ENCODE results near the gene CD4.

The CD4 gene

GRCh38 chr12:6765634-6766581 is 23.4 kb upstream of the CD4 start, which contains the start of gene PTMS:
TSS of gene PTMS (plus strand) at chr12:6766363. CDS start at chr12:6766706, 343 bp downstream.
- no peak for DNase-seq

GRCh38 chr12:6766651-6767349 is 22.5 kb upstream of the CD4 start:
- DNase-seq, result no peak

GRCh38 chr12:6767353-6768319 is 21.7 kb upstream of the CD4 start:
- no peak for DNase-seq

- DNase-seq, result no peak
Measured at GRCh38 chr12:6768437-6768914, 20.9 kb upstream of the CD4 start.

- DNase-seq, result no peak
Measured at GRCh38 chr12:6768990-6769389, 20.3 kb upstream of the CD4 start.

GRCh38 chr12:6769666-6770065 is 19.7 kb upstream of the CD4 start:
- no peak for DNase-seq

GRCh38 chr12:6770094-6770493 is 19.2 kb upstream of the CD4 start:
- no peak for DNase-seq

- no peak for DNase-seq
Measured at GRCh38 chr12:6770600-6770999, 18.7 kb upstream of the CD4 start.

GRCh38 chr12:6771091-6771495 is 18.2 kb upstream of the CD4 start:
- no peak for DNase-seq

GRCh38 chr12:6771509-6772330 is 17.6 kb upstream of the CD4 start:
- DNase-seq, result no peak

GRCh38 chr12:6772331-6772695 is 17.0 kb upstream of the CD4 start, which contains the start of gene LAG3:
TSS of gene LAG3 (plus strand) at chr12:6772520. CDS start at chr12:6772853, 333 bp downstream.
- DNase-seq, result peak; percentile 46

GRCh38 chr12:6772726-6773589 is 16.4 kb upstream of the CD4 start:
- DNase-seq, result no peak

- peak; percentile 27 for DNase-seq
Measured at GRCh38 chr12:6773590-6774351, 15.6 kb upstream of the CD4 start.

GRCh38 chr12:6774499-6775062 is 14.7 kb upstream of the CD4 start:
- DNase-seq, result no peak

GRCh38 chr12:6775185-6776174 is 13.8 kb upstream of the CD4 start:
- DNase-seq, result no peak

GRCh38 chr12:6777386-6777785 is 11.9 kb upstream of the CD4 start:
- no peak for DNase-seq

GRCh38 chr12:6778217-6778573 is 11.1 kb upstream of the CD4 start:
- DNase-seq, result no peak

Measured in activated CD4-positive, alpha-beta T cell treated with anti-CD3 and anti-CD28 coated beads for 1 hour (primary cell).